Measurements from ENCODE around the gene NMRK1.

Gene NMRK1

DNA sequence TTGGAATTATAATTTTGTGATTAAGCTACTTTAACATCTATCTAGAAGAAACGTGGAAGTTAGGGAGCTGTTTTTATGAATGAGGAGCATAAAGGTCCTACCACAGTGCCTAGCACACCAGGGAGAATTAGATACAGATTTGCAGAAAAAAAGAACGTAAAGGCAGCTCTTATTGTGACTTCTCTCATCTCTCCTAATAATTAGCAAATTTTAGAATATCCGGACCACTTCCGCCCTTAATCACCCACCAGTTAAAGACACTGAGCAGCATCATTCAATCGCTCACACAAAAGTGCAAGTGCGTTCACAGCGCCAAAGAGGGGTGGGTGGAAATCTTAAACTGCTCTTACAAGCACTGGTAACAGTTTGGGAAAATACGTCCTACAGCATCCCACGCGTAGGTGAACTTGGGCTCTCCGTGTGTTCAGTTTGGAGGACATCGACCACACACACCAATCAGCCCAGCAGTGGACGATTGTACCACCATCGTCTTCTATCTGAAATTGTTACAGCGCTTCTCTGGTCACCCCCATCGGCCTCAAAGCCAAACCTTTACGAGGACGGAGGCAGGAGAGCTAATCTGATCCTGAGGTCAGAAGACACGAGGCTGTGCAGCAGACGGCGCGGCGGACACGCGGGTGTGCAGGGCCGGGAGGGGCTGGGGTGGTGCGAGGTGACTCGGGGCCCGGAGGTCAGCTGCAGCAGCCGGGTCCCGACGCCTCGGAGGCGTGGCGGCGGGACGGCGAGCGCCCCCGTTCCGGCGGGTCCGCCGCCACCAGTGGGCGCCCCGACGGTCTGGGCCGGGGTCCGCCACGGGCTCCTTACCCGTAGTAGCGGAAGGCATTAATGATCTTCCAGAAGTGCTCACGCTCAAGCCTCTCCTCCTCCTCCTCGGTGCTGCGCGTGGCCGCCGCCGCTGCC, 60.5 kb downstream of the NMRK1 start:
- no peaks in the 10 kb centered on the region for H3K27me3 ChIP-seq (ENCODE audit: control insufficient read depth in 1 of 2, insufficient read depth in 2 of 2, low read length in 2 of 2)
- no peaks in the 10 kb centered on the region for H3K9me3 ChIP-seq (ENCODE audit: control insufficient read depth in 2 of 2, low read length in 2 of 2)
- H3K4me1 ChIP-seq (ENCODE audit: control insufficient read depth, insufficient read depth, low read length) = peaks cover 15% of the 10 kb centered on the region
- H3K27ac ChIP-seq (ENCODE audit: low read length) = peak overlapping the region; percentile 69
- H3K4me3 ChIP-seq (ENCODE audit: low read length in 2 of 2) = peak overlapping the region; percentile 88 to 91
- no peaks in the 10 kb centered on the region for H3K36me3 ChIP-seq (ENCODE audit: control insufficient read depth in 2 of 2, insufficient read depth in 2 of 2, low read length in 2 of 2)
- H3K9ac ChIP-seq (ENCODE audit: low read length in 2 of 2) = peak overlapping the region; percentile 83 to 84

GRCh38 chr9:75023846-75024245, 64.1 kb downstream of the NMRK1 start:
- Histone ChIP-seq H3K9ac (ENCODE audit: low read length in 2 of 2) (no peak overlapping the region), H3K36me3 (ENCODE audit: control insufficient read depth in 2 of 2, insufficient read depth in 2 of 2, low read length in 2 of 2) (no peaks in the 10 kb centered on the region), H3K9me3 (ENCODE audit: control insufficient read depth in 2 of 2, low read length in 2 of 2) (no peaks in the 10 kb centered on the region), H3K4me3 (ENCODE audit: low read length in 2 of 2) (no peak overlapping the region), H3K27ac (ENCODE audit: low read length) (no peak overlapping the region), H3K27me3 (ENCODE audit: control insufficient read depth in 1 of 2, insufficient read depth in 2 of 2, low read length in 2 of 2) (no peaks in the 10 kb centered on the region), H3K4me1 (ENCODE audit: control insufficient read depth, insufficient read depth, low read length) (peaks cover 15% of the 10 kb centered on the region)

DNA sequence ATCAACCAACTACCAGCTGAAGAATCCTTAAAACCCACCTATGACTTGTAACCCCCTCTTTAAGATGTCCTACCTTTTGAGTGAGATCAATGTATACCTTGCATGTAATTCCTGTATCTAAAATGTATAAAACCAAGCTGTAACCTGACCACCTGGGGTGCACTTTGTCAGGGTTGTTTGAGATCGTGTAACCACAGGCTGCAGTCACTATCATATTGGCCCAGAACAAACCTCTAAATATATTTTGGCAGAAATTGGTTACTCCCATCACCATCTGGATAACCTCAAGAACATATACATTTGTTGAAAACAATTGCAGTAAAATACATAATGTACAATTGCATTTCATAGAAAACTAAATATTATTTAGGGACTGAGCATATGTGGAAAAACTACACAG, 68.3 kb downstream of the NMRK1 start:
- Histone ChIP-seq H3K9ac (ENCODE audit: low read length in 2 of 2) (no peak overlapping the region), H3K27me3 (ENCODE audit: control insufficient read depth in 1 of 2, insufficient read depth in 2 of 2, low read length in 2 of 2) (no peaks in the 10 kb centered on the region), H3K27ac (ENCODE audit: low read length) (no peak overlapping the region), H3K36me3 (ENCODE audit: control insufficient read depth in 2 of 2, insufficient read depth in 2 of 2, low read length in 2 of 2) (peaks cover 0 to 5% of the 10 kb centered on the region in 2 donors), H3K4me3 (ENCODE audit: low read length in 2 of 2) (no peak overlapping the region), H3K9me3 (ENCODE audit: control insufficient read depth in 2 of 2, low read length in 2 of 2) (no peaks in the 10 kb centered on the region), H3K4me1 (ENCODE audit: control insufficient read depth, insufficient read depth, low read length) (no peaks in the 10 kb centered on the region)

DNA sequence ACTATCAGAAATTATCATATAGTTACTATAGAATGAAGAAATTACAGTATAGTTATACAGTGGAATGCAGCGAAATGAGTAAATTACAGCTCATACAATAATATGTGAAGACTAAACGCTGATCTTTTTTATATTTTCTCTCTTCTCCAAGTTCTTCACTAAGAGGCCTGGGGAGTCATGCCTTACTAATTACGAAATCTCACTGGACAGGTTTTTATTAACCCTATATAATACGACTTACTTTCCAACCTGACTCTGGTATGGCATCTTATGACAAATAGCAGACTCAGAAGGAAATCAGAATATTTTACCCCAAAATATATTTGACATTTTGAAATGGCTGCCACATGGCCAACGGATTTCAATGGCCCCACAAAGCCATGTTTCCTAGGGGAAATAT, 68.9 kb downstream of the NMRK1 start:
- no peaks in the 10 kb centered on the region for H3K4me1 ChIP-seq (ENCODE audit: control insufficient read depth, insufficient read depth, low read length)
- no peak overlapping the region for H3K9ac ChIP-seq (ENCODE audit: low read length in 2 of 2)
- H3K36me3 ChIP-seq (ENCODE audit: control insufficient read depth in 2 of 2, insufficient read depth in 2 of 2, low read length in 2 of 2) = peaks cover 0 to 5% of the 10 kb centered on the region in 2 donors
- no peak overlapping the region for H3K27ac ChIP-seq (ENCODE audit: low read length)
- H3K4me3 ChIP-seq (ENCODE audit: low read length in 2 of 2) = no peak overlapping the region
- no peaks in the 10 kb centered on the region for H3K27me3 ChIP-seq (ENCODE audit: control insufficient read depth in 1 of 2, insufficient read depth in 2 of 2, low read length in 2 of 2)
- H3K9me3 ChIP-seq (ENCODE audit: control insufficient read depth in 2 of 2, low read length in 2 of 2) = no peaks in the 10 kb centered on the region

GRCh38 chr9:75017378-75017777, 70.6 kb downstream of the NMRK1 start:
- H3K9ac ChIP-seq (ENCODE audit: low read length in 2 of 2) = no peak overlapping the region
- H3K27ac ChIP-seq (ENCODE audit: low read length) = no peak overlapping the region
- no peaks in the 10 kb centered on the region for H3K9me3 ChIP-seq (ENCODE audit: control insufficient read depth in 2 of 2, low read length in 2 of 2)
- H3K27me3 ChIP-seq (ENCODE audit: control insufficient read depth in 1 of 2, insufficient read depth in 2 of 2, low read length in 2 of 2) = no peaks in the 10 kb centered on the region
- peaks cover 0 to 5% of the 10 kb centered on the region in 2 donors for H3K36me3 ChIP-seq (ENCODE audit: control insufficient read depth in 2 of 2, insufficient read depth in 2 of 2, low read length in 2 of 2)
- H3K4me1 ChIP-seq (ENCODE audit: control insufficient read depth, insufficient read depth, low read length) = no peaks in the 10 kb centered on the region
- no peak overlapping the region for H3K4me3 ChIP-seq (ENCODE audit: low read length in 2 of 2)

DNA sequence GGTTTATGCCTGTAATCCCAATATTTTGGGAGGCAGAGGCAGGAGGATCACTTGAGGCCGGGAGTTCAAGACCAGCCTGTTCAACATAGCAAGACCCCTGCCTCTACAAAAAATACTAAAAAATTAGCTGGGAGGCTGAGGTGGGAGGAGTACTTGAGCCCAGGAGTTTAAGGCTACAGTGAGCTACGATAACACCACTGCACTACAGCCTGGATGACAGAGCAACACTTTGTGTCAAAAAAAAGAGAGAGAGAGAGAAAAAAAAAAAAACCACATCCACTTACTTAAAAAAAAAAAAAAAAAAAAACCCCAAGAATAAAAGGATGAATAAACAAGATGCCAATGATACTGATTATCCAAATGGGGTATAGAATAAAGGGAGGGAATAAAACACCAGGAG, 74.2 kb downstream of the NMRK1 start:
- H3K4me1 ChIP-seq (ENCODE audit: control insufficient read depth, insufficient read depth, low read length) = no peaks in the 10 kb centered on the region
- H3K9ac ChIP-seq (ENCODE audit: low read length in 2 of 2) = no peak overlapping the region
- H3K27me3 ChIP-seq (ENCODE audit: control insufficient read depth in 1 of 2, insufficient read depth in 2 of 2, low read length in 2 of 2) = no peaks in the 10 kb centered on the region
- peaks cover 2 to 5% of the 10 kb centered on the region in 2 donors for H3K36me3 ChIP-seq (ENCODE audit: control insufficient read depth in 2 of 2, insufficient read depth in 2 of 2, low read length in 2 of 2)
- no peaks in the 10 kb centered on the region for H3K9me3 ChIP-seq (ENCODE audit: control insufficient read depth in 2 of 2, low read length in 2 of 2)
- no peak overlapping the region for H3K4me3 ChIP-seq (ENCODE audit: low read length in 2 of 2)
- H3K27ac ChIP-seq (ENCODE audit: low read length) = no peak overlapping the region

All from stomach smooth muscle (tissue), 2 donors.